Hepatocyte (in vitro differentiated cells): Measurements from ENCODE around the gene SYTL1. TPM values are rescaled to one million over a fixed set of nuclear protein-coding genes. Genes with fewer than 3 reads are reported as not detected.

ENCODE experiments used
- DNase-seq: peaks from one replicate; pipeline ENCODE4 v3.0.0-alpha.2; 2016; ENCODE audit warnings: low spot score
- H2AFZ ChIP-seq: fragments of 200-600 bp; sonication (generic); 2 replicates; pipeline ENCODE4 v1.6.0; 2016; ENCODE audit warnings: antibody characterized with exemption, mild to moderate bottlenecking
- H3K27ac ChIP-seq: fragments of 200-600 bp; sonication (generic); 2 replicates; pipeline ENCODE4 v1.5.1; 2016; ENCODE audit warnings: mild to moderate bottlenecking
- H3K27me3 ChIP-seq: fragments of 200-600 bp; sonication (generic); 2 replicates; pipeline ENCODE4 v1.6.1; 2016
- H3K36me3 ChIP-seq: fragments of 200-600 bp; sonication (generic); replicated peaks from 2 replicates; pipeline ENCODE4 v1.5.1; 2016; ENCODE audit warnings: low read depth; ENCODE audit not compliant: insufficient read depth
- H3K4me1 ChIP-seq: fragments of 200-600 bp; sonication (generic); 2 replicates; pipeline ENCODE4 v1.5.1; 2016; ENCODE audit warnings: mild to moderate bottlenecking, moderate library complexity; ENCODE audit not compliant: insufficient read depth
- H3K4me2 ChIP-seq: fragments of 200-600 bp; sonication (generic); 2 replicates; pipeline ENCODE4 v1.6.0; 2016
- H3K4me3 ChIP-seq: fragments of 200-600 bp; sonication (generic); 2 replicates; pipeline ENCODE4 v1.5.1; 2016; ENCODE audit warnings: mild to moderate bottlenecking
- H3K79me2 ChIP-seq: fragments of 200-600 bp; sonication (generic); 2 replicates; pipeline ENCODE4 v1.6.0; 2017; ENCODE audit warnings: mild to moderate bottlenecking
- H3K9me2 ChIP-seq: fragments of 200-600 bp; sonication (generic); replicated peaks from 2 replicates; pipeline ENCODE4 v1.6.0; 2017; ENCODE audit warnings: mild to moderate bottlenecking; ENCODE audit not compliant: insufficient read depth
- H3K9me3 ChIP-seq: fragments of 200-600 bp; sonication (generic); 2 replicates; pipeline ENCODE4 v1.5.1; 2016; ENCODE audit warnings: low read depth, mild to moderate bottlenecking
- H4K20me1 ChIP-seq: fragments of 200-600 bp; sonication (generic); 2 replicates; pipeline ENCODE4 v1.6.0; 2016; ENCODE audit warnings: mild to moderate bottlenecking; ENCODE audit not compliant: insufficient read depth, poor library complexity, severe bottlenecking
- CTCF ChIP-seq: fragments of 200-600 bp; sonication (generic); IDR thresholded peaks from 2 replicates; pipeline ENCODE4 v1.5.1; 2016; ENCODE audit warnings: antibody characterized with exemption, mild to moderate bottlenecking; ENCODE audit not compliant: poor library complexity
- EZH2 ChIP-seq: fragments of 200-600 bp; sonication (generic); IDR thresholded peaks from 2 replicates; pipeline ENCODE4 v1.6.1; 2016; ENCODE audit warnings: antibody characterized with exemption, mild to moderate bottlenecking, borderline replicate concordance
- EZH2phosphoT487 ChIP-seq: fragments of 200-600 bp; sonication (generic); IDR thresholded peaks from one replicate; pipeline ENCODE4 v1.6.1; 2018; ENCODE audit warnings: antibody characterized with exemption, mild to moderate bottlenecking, low read depth, moderate library complexity; ENCODE audit not compliant: unreplicated experiment, severe bottlenecking
- WGBS: methylation state at CpG from one replicate; pipeline ENCODE4 v1.1.6; 2016; ENCODE audit warnings: low lambda C conversion rate; ENCODE audit errors: missing lambda C conversion rate; 5-methylcytosine and 5-hydroxymethylcytosine counted together
- polyA plus RNA-seq: library from polyadenylated mRNA; unstranded; fragments of >200 nt; fragmentation: Nextera tagmentation; extraction: Ambion mirVana; gene quantifications from 2 replicates; pipeline ENCODE4 v1.2.1, GENCODE V29; 2016
- total RNA-seq: library from RNA; depleted of rRNA; stranded (reverse); fragments of >200 nt; gene quantifications from 2 replicates; pipeline ENCODE4 v1.2.3, GENCODE V29; 2014

SYTL1 gene
- total and polyA plus RNA-seq, 2 experiments from 2014 or later, result 12.1 to 21.7 TPM

GRCh38 chr1:27321813-27322568, 19.8 kb upstream of the SYTL1 start, which contains the start of gene TMEM222:
TSS of gene TMEM222 (plus strand) at chr1:27322163. CDS start at chr1:27322198, 35 bp downstream.
- peaks cover 47% of the 10 kb centered on the region for H3K79me2 ChIP-seq
- no peaks in the 10 kb centered on the region for H3K9me2 ChIP-seq
- WGBS, result 2% methylated on average over 56 of the region's 67 CpGs
- DNase-seq, result peak; percentile 98
- peaks cover 11% of the 10 kb centered on the region for H3K4me1 ChIP-seq
- TF ChIP-seq EZH2phosphoT487 (no peak), EZH2 (no peak), CTCF (no peak)
- H3K4me2 ChIP-seq, result peak within 1 kb of the TSS; percentile 90
- H3K27ac ChIP-seq, result peak within 1 kb of the TSS; percentile 95
- H3K27me3 ChIP-seq, result no peaks in the 10 kb centered on the region
- no peaks in the 10 kb centered on the region for H3K9me3 ChIP-seq
- peak within 1 kb of the TSS; percentile 69 for H3K4me3 ChIP-seq
- H3K36me3 ChIP-seq, result no peaks in the 10 kb centered on the region
- H2AFZ ChIP-seq, result peak within 1 kb of the TSS; percentile 96
- peaks cover 10% of the 10 kb centered on the region for H4K20me1 ChIP-seq

- Histone ChIP-seq H3K4me3 (peak overlapping the region; percentile 69), H3K36me3 (no peaks in the 10 kb centered on the region), H4K20me1 (peaks cover 15% of the 10 kb centered on the region), H2AFZ (peak overlapping the region; percentile 78), H3K79me2 (peaks cover 54% of the 10 kb centered on the region), H3K9me3 (no peaks in the 10 kb centered on the region), H3K27me3 (no peaks in the 10 kb centered on the region), H3K4me2 (peak overlapping the region; percentile 81), H3K27ac (peak overlapping the region; percentile 95), H3K4me1 (peaks cover 11% of the 10 kb centered on the region), H3K9me2 (no peaks in the 10 kb centered on the region)
- WGBS, result 14% methylated on average over 10 of the region's 10 CpGs
- DNase-seq, result no peak
- TF ChIP-seq EZH2, result no peak
- no peak for TF ChIP-seq EZH2phosphoT487
- no peak for TF ChIP-seq CTCF
Observed at GRCh38 chr1:27322569-27323240, 19.1 kb upstream of the SYTL1 start.

DNA sequence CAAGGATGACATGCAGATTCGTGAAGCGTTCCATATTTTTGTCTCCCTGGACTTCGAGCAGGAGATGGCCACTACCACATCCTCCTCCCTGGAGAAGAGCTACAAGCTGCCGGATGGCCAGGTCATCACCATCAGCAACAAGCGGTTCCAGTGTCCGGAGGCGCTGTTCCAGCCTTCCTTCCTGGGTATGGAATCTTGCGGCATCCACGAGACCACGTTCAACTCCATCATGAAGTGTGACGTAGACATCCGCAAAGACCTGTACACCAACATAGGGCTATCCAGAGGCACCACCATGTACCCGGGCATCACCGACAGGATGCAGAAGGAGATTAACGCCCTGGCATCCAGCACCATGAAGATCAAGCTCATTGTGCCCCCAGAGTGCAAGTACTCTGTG, 16.5 kb upstream of the SYTL1 start:
- H3K9me2 ChIP-seq, result no peaks in the 10 kb centered on the region
- no peaks in the 10 kb centered on the region for H3K36me3 ChIP-seq
- H3K4me3 ChIP-seq, result no peak overlapping the region
- H3K4me2 ChIP-seq, result no peak overlapping the region
- peaks cover 28% of the 10 kb centered on the region for H4K20me1 ChIP-seq
- H3K79me2 ChIP-seq, result peaks cover 80% of the 10 kb centered on the region
- peaks cover 11% of the 10 kb centered on the region for H3K4me1 ChIP-seq
- no peak for DNase-seq
- no peak for TF ChIP-seq EZH2
- no peak for TF ChIP-seq CTCF
- TF ChIP-seq EZH2phosphoT487, result no peak
- WGBS, result 97% methylated on average over 15 of the region's 15 CpGs
- no peak overlapping the region for H3K27ac ChIP-seq
- H3K27me3 ChIP-seq, result no peaks in the 10 kb centered on the region
- H2AFZ ChIP-seq, result no peak overlapping the region
- no peaks in the 10 kb centered on the region for H3K9me3 ChIP-seq
